ENCODE measurements around the gene HLCS.
A peak's percentile ranks its signal among the peaks of the same experiment; 100 is the strongest.

Gene HLCS

GRCh38 chr21:36881228-36881627, 85.2 kb downstream of the HLCS start:
- DNase-seq (ENCODE audit: low read depth), result no peak

GRCh38 chr21:36879827-36880226, 86.6 kb downstream of the HLCS start:
- DNase-seq (ENCODE audit: low read depth), result no peak

GRCh38 chr21:36877741-36878140, 88.7 kb downstream of the HLCS start:
- DNase-seq (ENCODE audit: low read depth), result no peak

GRCh38 chr21:36874665-36875064, 91.8 kb downstream of the HLCS start:
- DNase-seq (ENCODE audit: low read depth), result no peak

- no peak for DNase-seq (ENCODE audit: low read depth)
Measured at GRCh38 chr21:36873513-36873912, 93.0 kb downstream of the HLCS start.

GRCh38 chr21:36867291-36867905, 99.1 kb downstream of the HLCS start:
- no peak for DNase-seq (ENCODE audit: low read depth)

GRCh38 chr21:36866419-36866818, 100.0 kb downstream of the HLCS start:
- no peak for DNase-seq (ENCODE audit: low read depth)

GRCh38 chr21:36864974-36865373, 101.5 kb downstream of the HLCS start:
- DNase-seq (ENCODE audit: low read depth), result no peak

GRCh38 chr21:36863260-36863659, 103.2 kb downstream of the HLCS start:
- no peak for DNase-seq (ENCODE audit: low read depth)

GRCh38 chr21:36861595-36862323, 104.7 kb downstream of the HLCS start:
- no peak for DNase-seq (ENCODE audit: low read depth)

GRCh38 chr21:36860736-36861594, 105.5 kb downstream of the HLCS start:
- DNase-seq (ENCODE audit: low read depth), result no peak

- DNase-seq (ENCODE audit: low read depth), result peak; percentile 17
Measured at GRCh38 chr21:36859744-36860501, 106.5 kb downstream of the HLCS start.

GRCh38 chr21:36858320-36858957, 108.0 kb downstream of the HLCS start:
- no peak for DNase-seq (ENCODE audit: low read depth)

GRCh38 chr21:36856643-36857042, 109.8 kb downstream of the HLCS start:
- no peak for DNase-seq (ENCODE audit: low read depth)

- peak; percentile 12 for DNase-seq (ENCODE audit: low read depth)
Measured at GRCh38 chr21:36854391-36854790, 112.1 kb downstream of the HLCS start.

GRCh38 chr21:36852864-36853263, 113.6 kb downstream of the HLCS start:
- no peak for DNase-seq (ENCODE audit: low read depth)

GRCh38 chr21:36852293-36852692, 114.2 kb downstream of the HLCS start:
- DNase-seq (ENCODE audit: low read depth), result no peak

- no peak for DNase-seq (ENCODE audit: low read depth)
Measured at GRCh38 chr21:36851121-36851520, 115.3 kb downstream of the HLCS start.

- no peak for DNase-seq (ENCODE audit: low read depth)
Measured at GRCh38 chr21:36850372-36850771, 116.1 kb downstream of the HLCS start.

GRCh38 chr21:36849461-36850105, 116.9 kb downstream of the HLCS start:
- DNase-seq (ENCODE audit: low read depth), result no peak

GRCh38 chr21:36848730-36849274, 117.7 kb downstream of the HLCS start:
- DNase-seq (ENCODE audit: low read depth), result no peak

Measured in activated T-cell treated with anti-CD3 and anti-CD28 coated beads for 48 hours (primary cell).